Loucy (cell line): ENCODE data around the gene GSX2.

Source experiments
- H2AFZ ChIP-seq: fragments of 200-600 bp; sonication (generic); 2 replicates; pipeline ENCODE4 v1.6.0; 2016; ENCODE audit warnings: antibody characterized with exemption, mild to moderate bottlenecking, low read length, moderate library complexity
- H3F3A ChIP-seq: fragments of 200-600 bp; 2 replicates; pipeline ENCODE4 v1.6.0; 2016; ENCODE audit warnings: antibody characterized with exemption, low read depth, mild to moderate bottlenecking
- H3K27me3 ChIP-seq: fragments of 200-600 bp; sonication (generic); 2 replicates; pipeline ENCODE4 v1.6.1; 2014; ENCODE audit warnings: low read length, mild to moderate bottlenecking; ENCODE audit not compliant: insufficient read depth, poor library complexity, severe bottlenecking
- H3K36me3 ChIP-seq: fragments of 200-600 bp; sonication (generic); 2 replicates; pipeline ENCODE4 v1.6.1; 2016; ENCODE audit warnings: low read length; ENCODE audit not compliant: insufficient read depth
- H3K4me1 ChIP-seq: fragments of 200-600 bp; sonication (generic); 2 replicates; pipeline ENCODE4 v1.5.1; 2014; ENCODE audit warnings: low read length, mild to moderate bottlenecking; ENCODE audit not compliant: insufficient read depth, poor library complexity, severe bottlenecking
- H3K4me2 ChIP-seq: fragments of 200-600 bp; sonication (generic); 2 replicates; pipeline ENCODE4 v1.6.0; 2014; ENCODE audit warnings: antibody characterized with exemption, low read length, low read depth, mild to moderate bottlenecking; ENCODE audit not compliant: poor library complexity, severe bottlenecking
- H3K4me3 ChIP-seq: fragments of 200-600 bp; sonication (generic); 2 replicates; pipeline ENCODE4 v1.5.1; 2014; ENCODE audit warnings: low read length, mild to moderate bottlenecking, mixed read lengths; ENCODE audit not compliant: poor library complexity, severe bottlenecking
- H3K79me2 ChIP-seq: fragments of 200-600 bp; sonication (generic); 2 replicates; pipeline ENCODE4 v1.6.1; 2014; ENCODE audit warnings: low read length; ENCODE audit not compliant: insufficient read depth
- H3K9ac ChIP-seq: fragments of 200-600 bp; sonication (generic); 2 replicates; pipeline ENCODE4 v1.6.0; 2014; ENCODE audit warnings: mild to moderate bottlenecking, low read depth, low read length, moderate library complexity; ENCODE audit not compliant: poor library complexity, severe bottlenecking
- H3K9me2 ChIP-seq: fragments of 200-600 bp; sonication (generic); replicated peaks from 2 replicates; pipeline ENCODE4 v1.6.1; 2016; ENCODE audit warnings: low read depth, low read length, mixed read lengths
- H3K9me3 ChIP-seq: fragments of 200-600 bp; sonication (generic); 2 replicates; pipeline ENCODE4 v1.6.1; 2014; ENCODE audit warnings: mild to moderate bottlenecking, antibody characterized with exemption, low read length, low read depth; ENCODE audit not compliant: insufficient read depth
- H4K20me1 ChIP-seq: fragments of 200-600 bp; sonication (generic); 2 replicates; pipeline ENCODE4 v1.6.0; 2014; ENCODE audit warnings: antibody characterized with exemption, low read length, mild to moderate bottlenecking; ENCODE audit not compliant: insufficient read depth, poor library complexity, severe bottlenecking
- CTCF ChIP-seq: fragments of 200-600 bp; sonication (generic); conservative IDR thresholded peaks from 2 replicates; pipeline ENCODE4 v1.5.1; 2014; ENCODE audit warnings: mild to moderate bottlenecking, antibody characterized with exemption, low read length
- EZH2phosphoT487 ChIP-seq: fragments of 200-600 bp; IDR thresholded peaks from 2 replicates; pipeline ENCODE4 v1.6.1; 2018; ENCODE audit warnings: antibody characterized with exemption, mild to moderate bottlenecking, moderate library complexity, borderline replicate concordance

GSX2 gene

GRCh38 chr4:54146139-54146538, 46.2 kb downstream of the GSX2 start:
- Histone ChIP-seq H3K36me3 (no peaks in the 10 kb centered on the region), H2AFZ (no peak overlapping the region), H3K9me2 (no peaks in the 10 kb centered on the region), H3K4me3 (no peak overlapping the region), H3K4me1 (peaks cover 28% of the 10 kb centered on the region), H3K9ac (no peak overlapping the region), H3K9me3 (no peaks in the 10 kb centered on the region), H3K27me3 (no peaks in the 10 kb centered on the region), H3K79me2 (no peaks in the 10 kb centered on the region), H3K4me2 (no peak overlapping the region), H3F3A (0 out of 2 replicates have a peak, but pooled peaks cover 5% of the 10 kb centered on the region), H4K20me1 (no peaks in the 10 kb centered on the region)
- no peak for TF ChIP-seq EZH2phosphoT487
- no peak for TF ChIP-seq CTCF

GRCh38 chr4:54149323-54149722, 49.4 kb downstream of the GSX2 start:
- TF ChIP-seq EZH2phosphoT487 = no peak
- H2AFZ ChIP-seq = no peak overlapping the region
- H3K36me3 ChIP-seq = no peaks in the 10 kb centered on the region
- no peaks in the 10 kb centered on the region for H4K20me1 ChIP-seq
- H3F3A ChIP-seq = 0 out of 2 replicates have a peak, but pooled peaks cover 3% of the 10 kb centered on the region
- no peaks in the 10 kb centered on the region for H3K9me3 ChIP-seq
- no peaks in the 10 kb centered on the region for H3K9me2 ChIP-seq
- H3K27me3 ChIP-seq = no peaks in the 10 kb centered on the region
- H3K79me2 ChIP-seq = no peaks in the 10 kb centered on the region
- peaks cover 18% of the 10 kb centered on the region for H3K4me1 ChIP-seq
- no peak overlapping the region for H3K4me2 ChIP-seq
- H3K9ac ChIP-seq = no peak overlapping the region
- no peak overlapping the region for H3K4me3 ChIP-seq
